ENCODE measurements around the gene PDE8A.
A peak's percentile ranks its signal among the peaks of the same experiment; 100 is the strongest.

Gene PDE8A

GRCh38 chr15:84960391-84961113, 21.1 kb upstream of the PDE8A start:
- DNase-seq: no peak

GRCh38 chr15:84961114-84961452, 20.6 kb upstream of the PDE8A start:
- no peak for DNase-seq

GRCh38 chr15:84961707-84962106, 19.9 kb upstream of the PDE8A start:
- no peak for DNase-seq

- DNase-seq: no peak
Observed at GRCh38 chr15:84962955-84963354, 18.7 kb upstream of the PDE8A start.

- peak in 3 of 4 experiments; percentile 42 to 58 (median 58) for DNase-seq
Observed at GRCh38 chr15:84967380-84967779, 14.3 kb upstream of the PDE8A start.

- no peak for DNase-seq
Observed at GRCh38 chr15:84968301-84968700, 13.4 kb upstream of the PDE8A start.

- DNase-seq: no peak
Observed at GRCh38 chr15:84969257-84969656, 12.4 kb upstream of the PDE8A start.

GRCh38 chr15:84970843-84971242, 10.8 kb upstream of the PDE8A start:
- DNase-seq: no peak

GRCh38 chr15:84973492-84974460, 7.9 kb upstream of the PDE8A start:
- no peak for DNase-seq

- DNase-seq: no peak
Observed at GRCh38 chr15:84975871-84976351, 5.7 kb upstream of the PDE8A start.

- DNase-seq: no peak
Observed at GRCh38 chr15:84976746-84977345, 4.8 kb upstream of the PDE8A start.

- DNase-seq: no peak
Observed at GRCh38 chr15:84979651-84980050, 2.0 kb upstream of the PDE8A start.

GRCh38 chr15:84980196-84981053, 1.2 kb upstream of the PDE8A start:
- DNase-seq: peak; percentile 87 to 95 (median 91)

GRCh38 chr15:84981054-84981710, 474 bp upstream of the PDE8A start:
- DNase-seq: peak; percentile 98 to 99 (median 99)

- peak; percentile 78 to 86 (median 82) for DNase-seq
Observed at GRCh38 chr15:84982301-84982920, 755 bp downstream of the PDE8A start.

GRCh38 chr15:84983294-84983693, 1.6 kb downstream of the PDE8A start:
- peak in 3 of 4 experiments; percentile 20 to 57 (median 54) for DNase-seq

- DNase-seq: no peak
Observed at GRCh38 chr15:84983711-84984110, 2.1 kb downstream of the PDE8A start.

- no peak for DNase-seq
Observed at GRCh38 chr15:84985158-84985557, 3.5 kb downstream of the PDE8A start.

- peak in 2 of 4 experiments; percentile 20 to 37 for DNase-seq
Observed at GRCh38 chr15:84987351-84987750, 5.7 kb downstream of the PDE8A start.

GRCh38 chr15:84987949-84988624, 6.4 kb downstream of the PDE8A start:
- peak in 1 of 4 experiments; percentile 13 for DNase-seq
